IPS-18c (cell line): ENCODE results near the gene ZNF568.

ENCODE experiments used
- H3K4me3 ChIP-seq: 2 replicates; pipeline ENCODE4 v1.7.0; 2013; ENCODE audit warnings: low read depth, mild to moderate bottlenecking, low read length, moderate library complexity; ENCODE audit not compliant: insufficient read depth
- H3K9me3 ChIP-seq: one replicate; pipeline ENCODE4 v1.6.1; 2013; ENCODE audit warnings: mild to moderate bottlenecking, low read length, moderate library complexity; ENCODE audit not compliant: control insufficient read depth, insufficient read depth

The ZNF568 gene

DNA sequence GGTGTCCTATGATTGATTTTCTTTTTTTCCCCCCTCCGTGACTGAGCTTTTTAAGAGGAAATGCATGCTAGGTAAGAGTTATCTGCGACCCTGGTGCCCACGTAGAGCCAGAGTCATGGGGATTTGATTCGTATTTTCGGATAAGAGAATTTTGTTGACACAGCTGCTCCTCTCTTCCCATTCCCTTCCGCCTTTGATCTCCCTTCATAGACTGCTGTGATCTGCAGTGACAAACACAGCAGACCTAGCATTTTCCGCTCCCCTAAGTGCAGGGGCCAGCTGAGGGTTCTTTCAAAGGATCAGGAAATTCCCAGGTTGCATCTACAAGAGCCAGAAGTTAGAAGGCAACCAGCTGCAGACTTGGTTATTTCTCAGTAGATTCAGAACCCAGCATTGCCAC lies 70.5 kb downstream of the ZNF568 start:
- H3K9me3 ChIP-seq, result peaks cover 11% of the 10 kb centered on the region
- no peak overlapping the region for H3K4me3 ChIP-seq

DNA sequence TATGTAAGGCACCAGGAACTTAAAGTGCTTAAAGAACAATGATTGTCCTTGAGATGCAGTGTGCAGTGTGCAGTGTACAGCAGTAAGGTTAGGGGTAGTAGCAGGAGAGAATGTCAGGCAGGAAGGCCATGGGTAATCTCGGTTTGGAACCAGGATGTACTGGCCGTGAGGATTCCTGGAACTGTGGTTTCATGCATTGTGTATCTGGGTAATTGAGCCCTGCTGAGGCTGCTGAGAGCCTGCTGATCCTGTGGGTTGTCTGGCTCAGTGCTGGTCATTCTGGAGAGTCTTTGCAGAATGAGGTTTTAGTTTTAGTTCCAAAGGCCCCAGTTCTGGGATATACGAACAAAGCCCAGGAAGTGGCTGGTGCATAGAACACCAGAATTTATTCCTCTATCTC lies 71.0 kb downstream of the ZNF568 start:
- peaks cover 11% of the 10 kb centered on the region for H3K9me3 ChIP-seq
- no peak overlapping the region for H3K4me3 ChIP-seq

DNA sequence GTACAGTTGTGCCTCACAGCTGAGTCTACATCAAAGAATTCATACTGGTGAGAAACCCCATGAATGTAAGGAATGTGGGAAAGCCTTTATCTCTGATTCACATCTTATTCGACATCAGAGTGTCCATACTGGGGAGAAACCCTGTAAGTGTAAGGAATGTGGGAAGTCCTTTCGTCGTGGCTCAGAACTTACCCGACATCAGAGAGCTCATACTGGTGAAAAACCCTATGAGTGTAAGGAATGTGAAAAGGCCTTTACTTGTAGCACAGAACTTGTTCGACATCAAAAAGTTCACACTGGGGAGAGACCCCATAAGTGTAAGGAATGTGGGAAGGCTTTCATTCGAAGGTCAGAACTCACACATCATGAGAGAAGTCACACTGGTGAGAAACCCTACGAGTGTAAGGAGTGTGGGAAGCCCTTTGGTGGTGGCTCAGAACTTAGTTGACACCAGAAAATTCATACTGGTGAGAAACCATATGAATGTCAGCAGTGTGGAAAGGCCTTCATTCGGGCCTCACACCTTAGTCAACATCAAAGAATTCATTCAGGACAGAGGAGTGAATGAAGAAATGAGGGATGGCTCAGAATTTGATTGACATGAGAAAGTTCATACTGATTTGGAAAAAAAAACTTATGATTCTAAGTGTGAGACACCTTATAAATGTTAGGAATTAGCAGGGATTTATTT lies 81.2 kb downstream of the ZNF568 start:
- peaks cover 2% of the 10 kb centered on the region for H3K9me3 ChIP-seq
- H3K4me3 ChIP-seq, result no peak overlapping the region

DNA sequence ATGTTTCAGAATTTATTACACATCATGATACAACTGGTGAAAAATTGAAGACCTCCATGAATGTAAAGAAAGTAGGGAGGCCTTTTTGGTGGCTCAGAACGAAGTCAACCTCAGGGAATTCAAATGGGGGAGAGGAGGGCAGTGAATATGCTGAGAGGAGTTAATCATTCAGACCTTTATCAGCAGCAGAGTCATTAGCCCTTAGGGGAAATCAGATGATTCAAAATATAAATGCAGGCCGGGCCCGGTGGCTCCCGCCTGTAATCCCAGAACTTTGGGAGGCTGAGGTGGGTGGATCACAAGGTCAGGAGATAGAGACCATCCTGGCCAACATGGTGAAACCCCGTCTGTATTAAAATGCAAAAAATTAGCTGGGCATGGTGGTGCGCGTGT lies 81.7 kb downstream of the ZNF568 start:
- peaks cover 2% of the 10 kb centered on the region for H3K9me3 ChIP-seq
- H3K4me3 ChIP-seq, result no peak overlapping the region

DNA sequence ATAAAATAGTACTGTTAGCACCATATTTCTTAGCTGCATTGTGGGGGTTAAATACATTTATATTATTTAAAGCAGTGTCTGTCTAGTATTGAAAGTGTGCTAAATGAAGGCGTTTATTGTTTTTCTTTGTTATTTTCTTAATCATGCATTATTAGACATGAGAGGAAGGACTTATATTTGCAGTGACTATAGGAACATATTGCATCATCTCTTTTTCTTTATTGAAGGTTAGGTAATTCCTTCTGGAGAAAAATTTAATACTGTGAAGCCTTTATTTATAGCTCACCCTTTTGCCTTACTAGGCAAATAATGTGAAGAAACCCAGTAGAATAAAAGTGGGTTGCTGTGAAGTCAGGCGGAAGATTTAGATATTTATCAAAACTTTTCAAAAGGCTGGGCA lies 83.2 kb downstream of the ZNF568 start:
- no peak overlapping the region for H3K4me3 ChIP-seq
- H3K9me3 ChIP-seq, result peaks cover 2% of the 10 kb centered on the region

DNA sequence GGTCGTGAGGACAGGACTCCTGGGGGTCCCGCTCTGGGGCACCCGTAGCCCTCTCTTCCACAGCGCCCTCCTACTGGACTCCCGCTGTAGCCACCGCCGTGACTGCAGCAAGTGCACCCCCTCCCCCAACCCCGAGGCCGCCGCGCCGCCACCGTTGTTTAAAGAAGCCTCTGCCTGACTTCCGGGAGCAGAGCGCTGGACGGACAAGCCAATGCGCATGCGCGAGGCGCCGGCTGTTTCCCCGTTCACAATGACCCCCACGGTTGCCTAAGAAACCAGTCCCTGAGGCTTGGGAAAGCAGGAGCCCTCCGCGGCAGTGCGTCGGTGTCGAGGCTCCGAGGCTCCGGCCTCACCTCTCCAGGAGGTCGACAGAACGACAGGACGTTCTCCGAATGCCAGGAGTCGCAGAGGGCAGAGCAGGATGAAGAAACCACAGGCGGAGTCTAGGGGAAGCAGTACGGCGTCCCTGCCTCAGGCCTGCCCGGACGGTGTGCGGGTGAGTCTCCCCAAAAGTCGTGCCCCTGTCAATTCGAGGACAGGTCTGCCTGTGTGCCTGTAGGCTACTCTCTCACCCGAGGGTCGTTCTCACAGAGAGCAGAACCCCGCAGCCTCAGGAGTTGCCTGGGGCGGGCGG lies 91.6 kb downstream of the ZNF568 start:
- Histone ChIP-seq H3K4me3 (no peak overlapping the region), H3K9me3 (peaks cover 30% of the 10 kb centered on the region)

DNA sequence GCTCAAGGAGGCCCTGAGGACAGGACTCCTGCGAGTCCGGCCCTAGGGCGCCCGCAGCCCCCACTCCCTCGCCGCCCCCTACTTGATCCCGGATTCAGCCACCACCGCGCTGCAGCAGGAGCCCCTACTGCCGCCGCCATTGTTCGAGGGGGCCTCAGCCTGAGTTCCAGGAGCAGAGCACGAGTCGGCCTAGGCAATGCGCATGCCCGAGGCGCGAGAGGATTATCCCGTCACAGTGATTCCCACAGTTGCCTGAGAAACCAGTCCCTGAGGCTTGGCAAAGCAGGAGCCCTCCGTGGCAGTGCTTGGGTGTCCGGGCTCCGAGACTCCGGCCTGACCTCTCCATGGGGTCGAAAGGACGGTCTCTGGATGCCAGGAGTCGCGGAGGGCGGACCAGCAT lies 93.7 kb downstream of the ZNF568 start:
- Histone ChIP-seq H3K4me3 (no peak overlapping the region; the same call in 1 of the 2 replicates), H3K9me3 (peaks cover 40% of the 10 kb centered on the region)

DNA sequence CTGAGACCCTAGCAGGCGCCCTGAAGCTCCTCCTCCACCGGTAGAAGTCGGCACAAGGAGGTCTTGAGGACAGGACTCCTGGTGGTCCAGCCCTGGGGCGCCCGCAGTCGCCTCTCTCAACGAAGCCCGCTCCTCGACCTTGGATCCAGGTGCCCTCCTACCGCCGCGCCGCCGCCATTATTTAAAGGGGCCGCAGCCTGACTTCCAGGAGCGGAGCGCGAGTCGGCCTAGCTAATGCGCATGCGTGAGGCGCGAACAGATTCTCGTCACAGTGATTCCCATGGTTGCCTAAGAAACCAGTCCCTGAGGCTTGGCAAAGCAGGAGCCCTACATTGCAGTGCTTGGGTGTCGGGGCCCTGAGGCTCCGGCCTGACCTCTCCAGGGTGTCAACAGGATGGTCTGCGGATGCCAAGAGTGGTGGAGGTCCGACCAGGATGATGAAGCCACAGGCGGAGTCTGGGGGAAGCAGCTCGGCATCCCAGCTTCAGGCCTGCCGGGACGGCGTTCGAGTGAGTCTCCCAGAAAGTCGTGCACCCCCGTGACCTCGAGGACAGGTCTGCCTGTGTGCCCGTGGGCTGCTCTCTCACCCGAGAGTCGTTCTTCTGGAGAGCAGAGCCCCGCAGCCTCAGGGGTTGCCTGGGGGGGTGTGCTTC lies 96.1 kb downstream of the ZNF568 start:
- peaks cover 49% of the 10 kb centered on the region for H3K9me3 ChIP-seq
- H3K4me3 ChIP-seq, result no peak overlapping the region

DNA sequence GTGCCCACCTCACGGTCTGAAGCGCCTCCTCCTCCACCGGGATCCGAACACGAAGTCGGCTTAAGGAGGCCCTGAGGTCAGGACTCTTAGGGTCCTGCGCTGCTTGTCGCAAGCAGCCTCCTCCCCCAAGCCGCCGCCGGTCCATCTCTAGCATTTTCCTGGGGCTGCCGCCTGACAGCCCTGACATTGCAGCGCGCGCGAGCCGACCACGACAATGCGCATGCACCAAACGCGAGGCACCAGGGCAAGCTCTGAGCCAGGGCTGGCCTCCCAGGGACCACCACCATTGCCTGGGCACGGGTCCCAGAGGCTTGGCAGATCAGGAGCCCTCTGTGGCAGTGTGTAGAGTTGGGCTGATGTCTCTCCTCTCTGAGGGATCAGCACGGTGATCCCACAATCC lies 98.3 kb downstream of the ZNF568 start:
- no peak overlapping the region for H3K4me3 ChIP-seq
- peaks cover 50% of the 10 kb centered on the region for H3K9me3 ChIP-seq

DNA sequence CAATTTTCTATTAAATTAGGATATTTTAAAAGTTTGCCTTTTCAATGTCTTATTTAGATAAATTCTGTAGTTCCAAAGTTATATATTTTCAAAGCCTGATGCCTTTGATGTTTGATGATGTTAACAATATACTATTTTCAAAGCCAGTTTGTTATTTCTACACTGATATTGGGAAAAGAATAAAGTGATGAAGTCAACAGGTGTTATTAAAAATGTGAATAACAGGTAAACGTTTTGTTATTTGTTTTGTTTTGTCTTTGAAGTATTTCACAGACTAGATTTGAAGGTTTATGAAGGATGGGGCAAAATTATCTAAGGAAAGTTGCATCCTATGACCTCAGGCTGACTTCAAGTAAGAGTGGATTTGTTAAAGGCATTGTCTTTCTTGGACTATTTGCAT lies 129.0 kb downstream of the ZNF568 start:
- H3K9me3 ChIP-seq, result peaks cover 7% of the 10 kb centered on the region
- no peak overlapping the region for H3K4me3 ChIP-seq
